CD4-positive, alpha-beta memory T cell (primary cell): ENCODE results near the gene SIRT5. TPM values are rescaled to one million over a fixed set of nuclear protein-coding genes. Genes with fewer than 3 reads are reported as not detected.

Experiments used
- CTCF ChIA-PET: fragments of 350-600 bp; sonication (Branson Sonifier 250); formaldehyde crosslinking; loops from one replicate; lab custom pipeline; 2021; ENCODE audit warnings: inconsistent platforms; ENCODE audit not compliant: partially characterized antibody; lab: Charles Lee
- POLR2A ChIA-PET: fragments of 350-600 bp; sonication (Branson Sonifier 250); formaldehyde crosslinking; loops from one replicate; lab custom pipeline; 2021; ENCODE audit not compliant: partially characterized antibody; lab: Charles Lee
- DNase-seq, 5 donors: peaks; one replicate each; pipeline versions ENCODE4 v3.0.0 to v3.0.0-alpha.2; 2020 to 2022; ENCODE audit warnings: mixed read lengths in 1 of 5
- H3K27ac ChIP-seq: one replicate; pipeline ENCODE4 v1.7.0; 2013; ENCODE audit warnings: low read depth, low read length
- H3K27me3 ChIP-seq: 2 replicates; pipeline ENCODE4 v1.7.0; 2013; ENCODE audit warnings: mild to moderate bottlenecking, low read length, moderate library complexity; ENCODE audit not compliant: insufficient read depth
- H3K36me3 ChIP-seq: 2 replicates; pipeline ENCODE4 v1.7.0; 2013; ENCODE audit warnings: mild to moderate bottlenecking, low read length, moderate library complexity; ENCODE audit not compliant: insufficient read depth
- H3K4me1 ChIP-seq: 2 replicates; pipeline ENCODE4 v1.7.0; 2013; ENCODE audit warnings: mild to moderate bottlenecking, low read length, moderate library complexity; ENCODE audit not compliant: insufficient read depth
- H3K4me3 ChIP-seq, 2 donors: one replicate each; pipeline ENCODE4 v1.7.0; 2013; ENCODE audit warnings: low read length in 2 of 2, mild to moderate bottlenecking in 1 of 2
- H3K9me3 ChIP-seq, 2 donors: one replicate each; pipeline ENCODE4 v1.7.0; 2013; ENCODE audit warnings: low read length in 2 of 2, control low read depth in 1 of 2; ENCODE audit not compliant: control insufficient read depth in 1 of 2
- H3K27ac Mint-ChIP-seq, 7 donors: one replicate each; pipeline ENCODE4 v1.8.0; 2020 to 2021; ENCODE audit warnings: mixed read lengths in 7 of 7, mild to moderate bottlenecking in 6 of 7, inconsistent platforms in 3 of 7, moderate library complexity in 3 of 7
- H3K27me3 Mint-ChIP-seq, 2 donors: one replicate each; pipeline ENCODE4 v1.8.0; 2020 to 2021; ENCODE audit warnings: mixed read lengths in 2 of 2
- H3K36me3 Mint-ChIP-seq, 2 donors: one replicate each; pipeline ENCODE4 v1.8.0; 2020 to 2021; ENCODE audit warnings: mixed read lengths in 2 of 2, inconsistent platforms in 1 of 2, mild to moderate bottlenecking in 1 of 2
- H3K4me1 Mint-ChIP-seq, 4 donors: one replicate each; pipeline ENCODE4 v1.8.0; 2020 to 2021; ENCODE audit warnings: mixed read lengths in 4 of 4, mild to moderate bottlenecking in 1 of 4
- H3K4me3 Mint-ChIP-seq, 8 donors: one replicate each; pipeline ENCODE4 v1.8.0; 2020 to 2021; ENCODE audit warnings: mixed read lengths in 8 of 8, mild to moderate bottlenecking in 7 of 8, moderate library complexity in 6 of 8, inconsistent platforms in 3 of 8
- H3K9me3 Mint-ChIP-seq, 8 donors: one replicate each; pipeline ENCODE4 v1.8.0; 2020 to 2021; ENCODE audit warnings: mixed read lengths in 8 of 8, mild to moderate bottlenecking in 5 of 8, inconsistent platforms in 3 of 8, moderate library complexity in 1 of 8
- intact Hi-C: fragments of 100-400 bp; cut with micrococcal nuclease; formaldehyde crosslinking; loops from one replicate; pipeline ENCODE4 v1.15.1; 2023
- polyA plus RNA-seq, 2 donors: library from polyadenylated mRNA; unstranded; fragments of 300-500 nt; fragmentation: Illumina TruSeq; gene quantifications; one replicate each; pipeline ENCODE4 v1.2.3, GENCODE V29; 2021
- total RNA-seq, 2 experiments: library from RNA; stranded (reverse); gene quantifications; one replicate each; pipeline ENCODE4 v1.2.3, GENCODE V29; 2021

Gene SIRT5
- total and polyA plus RNA-seq, 4 experiments from 2014 or later, result 13.2 to 20.6 (median 17.9) TPM

DNA sequence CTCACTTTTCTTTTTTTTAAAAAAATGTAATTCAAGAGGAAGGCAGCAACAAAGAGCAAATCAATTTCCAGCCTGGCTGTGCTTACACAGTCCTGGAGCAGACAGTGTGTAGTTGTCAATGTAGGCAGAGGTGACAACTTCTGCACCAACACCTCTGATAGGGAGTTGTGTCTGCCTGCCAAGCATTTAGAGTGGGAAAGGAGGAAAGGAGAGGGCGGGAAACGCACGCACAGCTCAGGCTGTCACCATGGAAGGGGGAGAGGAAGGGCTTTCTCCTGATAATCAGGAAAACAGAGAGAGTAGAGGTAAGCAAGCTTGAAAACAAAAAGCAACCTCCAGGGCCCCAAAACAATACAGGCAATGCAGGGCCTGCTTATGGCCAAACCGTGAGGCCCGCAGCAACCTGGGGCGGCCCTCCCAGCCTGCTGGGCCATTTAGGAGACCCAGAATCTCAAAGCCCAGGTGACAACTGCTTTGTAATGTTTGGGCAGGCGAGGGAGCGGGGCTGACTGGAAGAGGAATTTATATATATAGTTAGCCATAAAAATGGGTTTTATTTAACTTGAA, 45.5 kb upstream of the SIRT5 start:
- Mint-ChIP-seq H3K27ac (peak overlapping the region in 1 of 7 donors; percentile 13), H3K4me3 (no peak overlapping the region), H3K36me3 (no peaks in the 10 kb centered on the region), H3K9me3 (no peaks in the 10 kb centered on the region), H3K4me1 (peaks cover 0 to 5% (median under 1%) of the 10 kb centered on the region in 4 donors), H3K27me3 (no peaks in the 10 kb centered on the region)
- no peak for DNase-seq
- H3K36me3 ChIP-seq, result no peaks in the 10 kb centered on the region
- CTCF ChIA-PET, result no interaction called here
- no peaks in the 10 kb centered on the region for H3K4me1 ChIP-seq
- H3K4me3 ChIP-seq, result no peak overlapping the region
- H3K27me3 ChIP-seq, result no peaks in the 10 kb centered on the region
- intact Hi-C loops, result no loop called here
- no peaks in the 10 kb centered on the region for H3K9me3 ChIP-seq
- no peak overlapping the region for H3K27ac ChIP-seq
- POLR2A ChIA-PET, result no interaction called here

DNA sequence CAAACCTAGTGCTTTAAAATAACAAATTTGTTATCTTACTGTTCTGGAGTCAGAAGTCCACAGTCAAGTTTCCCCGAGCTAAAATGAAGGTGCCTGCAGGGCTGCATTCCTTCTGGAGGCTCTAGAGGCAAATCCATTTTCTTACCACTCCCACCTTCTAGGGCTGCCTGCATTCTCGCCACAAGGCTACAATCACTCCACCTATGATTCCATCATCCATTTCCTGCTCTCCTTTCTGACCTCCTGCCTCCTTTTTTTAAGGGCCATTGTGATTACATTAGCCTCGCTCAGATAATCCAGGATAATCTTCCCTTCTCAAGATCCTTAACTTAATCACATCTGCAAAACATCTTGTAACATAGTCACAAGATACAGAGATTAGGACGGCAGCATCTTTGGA, 42.4 kb upstream of the SIRT5 start:
- no peaks in the 10 kb centered on the region for H3K36me3 ChIP-seq
- Mint-ChIP-seq H3K27me3 (no peaks in the 10 kb centered on the region), H3K27ac (no peak overlapping the region), H3K4me1 (no peaks in the 10 kb centered on the region), H3K36me3 (no peaks in the 10 kb centered on the region), H3K9me3 (no peaks in the 10 kb centered on the region), H3K4me3 (no peak overlapping the region)
- intact Hi-C loops, result no loop called here
- POLR2A ChIA-PET, result no interaction called here
- no peak for DNase-seq
- H3K27me3 ChIP-seq, result no peaks in the 10 kb centered on the region
- no peaks in the 10 kb centered on the region for H3K4me1 ChIP-seq
- no peak overlapping the region for H3K4me3 ChIP-seq
- H3K9me3 ChIP-seq, result no peaks in the 10 kb centered on the region
- no peak overlapping the region for H3K27ac ChIP-seq
- CTCF ChIA-PET, result interaction anchor here (1.0 to 1.1 kb wide), 2 partner anchors 78 to 197 kb away, joined by 3 read pairs; no protein-coding TSS in a partner anchor

DNA sequence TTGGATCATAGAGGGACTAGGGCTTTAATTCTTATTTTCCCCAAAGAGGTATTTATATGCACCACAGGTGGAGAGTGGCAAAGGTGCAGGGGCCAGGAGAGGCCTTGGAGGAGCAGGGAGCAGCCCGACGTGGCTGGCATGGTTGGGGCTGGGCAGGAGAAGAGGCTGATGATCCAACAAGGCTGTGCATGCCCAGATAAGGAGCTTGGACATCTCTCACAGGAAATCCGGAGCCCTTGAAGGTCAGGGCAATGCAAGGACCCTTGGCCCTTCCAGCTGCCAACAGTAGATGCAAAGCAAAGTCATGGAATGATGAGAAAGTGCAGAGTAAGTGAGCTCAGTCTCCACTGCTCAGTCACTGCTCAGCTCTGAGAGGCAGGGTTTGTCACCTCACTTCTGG, 39.9 kb upstream of the SIRT5 start:
- Histone ChIP-seq H3K36me3 (no peaks in the 10 kb centered on the region), H3K27ac (no peak overlapping the region), H3K27me3 (no peaks in the 10 kb centered on the region), H3K4me1 (no peaks in the 10 kb centered on the region), H3K9me3 (no peaks in the 10 kb centered on the region), H3K4me3 (no peak overlapping the region)
- Mint-ChIP-seq H3K4me1 (no peaks in the 10 kb centered on the region), H3K36me3 (no peaks in the 10 kb centered on the region), H3K9me3 (no peaks in the 10 kb centered on the region), H3K27me3 (no peaks in the 10 kb centered on the region), H3K4me3 (no peak overlapping the region), H3K27ac (no peak overlapping the region)
- no peak for DNase-seq
- CTCF ChIA-PET, result interaction anchor here (0.6 kb wide), 1 partner anchor 14 kb away, joined by 3 read pairs; no protein-coding TSS in a partner anchor
- POLR2A ChIA-PET, result no interaction called here
- intact Hi-C loops, result no loop called here

DNA sequence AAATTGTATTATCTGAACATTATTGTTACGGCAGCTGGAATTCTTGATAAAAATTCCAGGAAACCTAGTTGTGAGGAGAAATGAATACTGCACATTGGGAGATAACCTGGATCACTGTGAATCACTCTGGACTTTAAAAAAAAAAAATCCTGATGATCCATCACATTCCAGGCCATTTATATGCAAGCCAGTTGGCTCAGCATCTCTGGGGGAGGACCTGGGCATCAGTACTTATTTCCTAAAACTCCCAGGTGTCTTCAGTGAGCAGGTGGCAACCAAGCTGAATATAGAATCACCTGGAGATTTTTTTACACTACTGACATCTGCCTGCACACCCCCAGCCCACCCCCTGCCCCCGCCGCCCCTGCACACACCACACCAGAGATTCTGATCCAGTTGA, 39.1 kb upstream of the SIRT5 start:
- H3K36me3 ChIP-seq, result no peaks in the 10 kb centered on the region
- DNase-seq, result no peak
- H3K36me3 Mint-ChIP-seq, result no peaks in the 10 kb centered on the region
- H3K4me3 ChIP-seq, result no peak overlapping the region
- H3K27ac ChIP-seq, result no peak overlapping the region
- H3K27me3 Mint-ChIP-seq, result no peaks in the 10 kb centered on the region
- H3K27me3 ChIP-seq, result no peaks in the 10 kb centered on the region
- H3K4me1 Mint-ChIP-seq, result no peaks in the 10 kb centered on the region
- ChIA-PET POLR2A (no interaction called here), CTCF (interaction anchor here (0.6 to 5.2 kb wide), 2 partner anchors 13 to 82 kb away, joined by 3 to 24 read pairs; no protein-coding TSS in a partner anchor)
- H3K4me1 ChIP-seq, result no peaks in the 10 kb centered on the region
- no peak overlapping the region for H3K4me3 Mint-ChIP-seq
- H3K27ac Mint-ChIP-seq, result no peak overlapping the region
- intact Hi-C loops, result no loop called here
- no peaks in the 10 kb centered on the region for H3K9me3 ChIP-seq
- no peaks in the 10 kb centered on the region for H3K9me3 Mint-ChIP-seq

DNA sequence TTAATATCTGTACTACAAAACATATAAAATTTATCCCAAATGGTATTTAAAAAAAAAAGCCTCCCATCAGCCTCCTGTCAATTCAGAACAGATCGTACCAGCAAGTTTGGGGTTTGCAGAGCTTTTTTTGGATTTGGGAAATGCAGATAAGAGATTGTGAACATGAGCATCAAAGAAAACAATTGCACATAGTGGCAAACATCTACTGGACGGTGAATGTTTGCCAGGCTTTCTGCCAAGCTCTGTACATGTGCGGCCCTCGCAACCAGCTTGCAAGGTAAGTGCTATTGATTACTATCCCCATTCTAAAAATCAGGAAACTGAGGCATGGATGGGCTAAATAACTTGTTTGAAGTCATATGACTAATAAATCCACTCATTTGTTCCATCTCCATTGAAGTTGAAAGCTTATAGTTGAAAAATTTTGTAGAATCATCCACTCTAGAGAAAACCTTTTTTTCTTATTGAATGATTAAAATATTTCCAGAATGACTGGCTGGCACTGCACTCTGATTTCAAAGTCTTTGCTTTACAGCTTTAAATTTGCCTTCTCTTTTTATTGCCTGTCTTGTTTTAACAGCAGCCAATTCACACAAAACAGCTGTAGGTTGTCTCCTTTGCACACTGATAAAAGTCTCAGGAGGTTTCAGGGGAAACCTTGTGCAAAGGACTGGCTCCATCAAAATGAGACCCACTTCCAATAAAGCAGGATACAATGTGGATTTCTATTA, 37.4 kb upstream of the SIRT5 start:
- POLR2A ChIA-PET, result interaction anchor here (0.5 kb wide), 1 partner anchor 562 kb away, joined by 3 read pairs; no protein-coding TSS in a partner anchor
- Histone ChIP-seq H3K9me3 (no peaks in the 10 kb centered on the region), H3K36me3 (no peaks in the 10 kb centered on the region), H3K27ac (no peak overlapping the region), H3K4me1 (no peaks in the 10 kb centered on the region), H3K27me3 (no peaks in the 10 kb centered on the region), H3K4me3 (no peak overlapping the region)
- no peak overlapping the region for H3K27ac Mint-ChIP-seq
- DNase-seq, result no peak
- H3K9me3 Mint-ChIP-seq, result no peaks in the 10 kb centered on the region
- H3K36me3 Mint-ChIP-seq, result no peaks in the 10 kb centered on the region
- no peak overlapping the region for H3K4me3 Mint-ChIP-seq
- no peaks in the 10 kb centered on the region for H3K27me3 Mint-ChIP-seq
- CTCF ChIA-PET, result interaction anchor here (1.4 to 5.2 kb wide), 5 partner anchors 70 to 206 kb away, joined by 4 to 24 read pairs (median 10); no protein-coding TSS in a partner anchor
- intact Hi-C loops, result no loop called here
- H3K4me1 Mint-ChIP-seq, result no peaks in the 10 kb centered on the region

DNA sequence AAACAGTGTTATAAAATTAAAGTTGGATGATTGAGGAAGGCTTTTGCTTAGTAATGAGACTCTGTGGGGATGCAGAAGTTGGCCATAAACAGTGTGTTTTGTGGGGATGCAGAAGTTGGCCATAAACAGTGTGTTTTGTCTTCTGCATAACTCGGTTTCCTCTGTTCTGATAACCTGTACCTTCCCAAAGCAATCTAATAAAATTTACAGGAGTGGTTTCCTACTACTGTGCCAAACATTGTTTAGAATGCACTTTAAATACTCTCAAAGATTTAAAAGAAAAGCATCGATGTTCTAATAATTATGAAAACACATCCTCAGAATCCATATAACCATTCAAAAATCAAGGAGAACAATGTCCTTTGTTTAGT, 36.9 kb upstream of the SIRT5 start:
- Mint-ChIP-seq H3K9me3 (no peaks in the 10 kb centered on the region), H3K4me1 (no peaks in the 10 kb centered on the region), H3K27ac (no peak overlapping the region), H3K4me3 (no peak overlapping the region), H3K27me3 (no peaks in the 10 kb centered on the region), H3K36me3 (no peaks in the 10 kb centered on the region)
- Histone ChIP-seq H3K4me3 (no peak overlapping the region), H3K27ac (no peak overlapping the region), H3K36me3 (no peaks in the 10 kb centered on the region), H3K27me3 (no peaks in the 10 kb centered on the region), H3K4me1 (no peaks in the 10 kb centered on the region), H3K9me3 (no peaks in the 10 kb centered on the region)
- intact Hi-C loops, result no loop called here
- DNase-seq, result no peak
- CTCF ChIA-PET, result interaction anchor here (1.1 to 5.2 kb wide), 7 partner anchors 12 to 206 kb away, joined by 3 to 24 read pairs (median 6); no protein-coding TSS in a partner anchor
- POLR2A ChIA-PET, result no interaction called here

DNA sequence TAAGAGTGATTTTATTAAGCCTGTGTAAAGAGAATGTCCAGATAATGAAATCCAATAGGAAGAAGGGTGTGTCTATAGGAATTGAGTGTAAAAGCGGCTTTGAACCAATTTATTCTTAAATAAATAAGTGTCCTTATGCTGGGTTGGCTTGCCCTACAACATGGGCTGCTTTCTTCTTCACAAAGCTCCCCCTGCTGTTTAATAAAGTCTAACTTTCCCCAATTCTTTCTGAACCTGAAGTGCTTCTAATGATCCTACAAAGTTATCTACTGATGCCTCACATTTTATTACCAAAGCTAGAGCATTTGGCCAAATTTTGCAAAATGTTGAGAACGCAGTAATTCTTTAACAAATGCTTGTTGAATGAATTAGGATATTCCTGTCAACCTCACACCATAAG, 36.3 kb upstream of the SIRT5 start:
- no peak overlapping the region for H3K27ac ChIP-seq
- H3K9me3 ChIP-seq, result no peaks in the 10 kb centered on the region
- POLR2A ChIA-PET, result no interaction called here
- Mint-ChIP-seq H3K4me3 (no peak overlapping the region), H3K9me3 (no peaks in the 10 kb centered on the region), H3K4me1 (no peaks in the 10 kb centered on the region), H3K27me3 (no peaks in the 10 kb centered on the region), H3K27ac (no peak overlapping the region), H3K36me3 (no peaks in the 10 kb centered on the region)
- H3K4me1 ChIP-seq, result no peaks in the 10 kb centered on the region
- H3K36me3 ChIP-seq, result no peaks in the 10 kb centered on the region
- H3K4me3 ChIP-seq, result no peak overlapping the region
- CTCF ChIA-PET, result interaction anchor here (1.1 to 5.2 kb wide), 8 partner anchors 12 to 209 kb away, joined by 3 to 24 read pairs (median 5); no protein-coding TSS in a partner anchor
- DNase-seq, result peak in 3 of 5 donors; percentile 10 to 23 (median 17)
- intact Hi-C loops, result loop anchor here (1.0 kb wide), 2 partner anchors 84 to 202 kb away; no protein-coding TSS in a partner anchor
- H3K27me3 ChIP-seq, result no peaks in the 10 kb centered on the region
